NCI-H2171 treated with DMSO at 0.1 percent for 48 hours (cell line): ENCODE measurements around the gene CGB5.
"Not testable (repeated sequence)": the region's sequence is repeated elsewhere in the genome, so short reads cannot be mapped to it uniquely, and the experiment has no call there.

Source experiments
- DNase-seq: peaks from one replicate; lab custom pipeline; 2025; lab: John Stamatoyannopoulos, UW

The CGB5 gene

GRCh38 chr19:49020931-49021895, 22.4 kb upstream of the CGB5 start:
- DNase-seq, result no peak

GRCh38 chr19:49022116-49022515, 21.5 kb upstream of the CGB5 start:
- DNase-seq, result no peak

GRCh38 chr19:49024233-49024632, 19.4 kb upstream of the CGB5 start, which contains the start of gene CGB3:
Gene CGB3 (minus strand): TSS chr19:49024333. CDS start chr19:49023971, 362 bp downstream.
- not testable (repeated sequence) for DNase-seq

- DNase-seq, result not testable (repeated sequence)
Measured at GRCh38 chr19:49025088-49025487, 18.6 kb upstream of the CGB5 start.

- not testable (repeated sequence) for DNase-seq
Measured at GRCh38 chr19:49025599-49025998, 18.0 kb upstream of the CGB5 start.

GRCh38 chr19:49028686-49029085, 15.0 kb upstream of the CGB5 start:
- not testable (repeated sequence) for DNase-seq

GRCh38 chr19:49029749-49030148, 13.9 kb upstream of the CGB5 start:
- DNase-seq, result not testable (repeated sequence)

GRCh38 chr19:49030323-49030722, 13.3 kb upstream of the CGB5 start:
- not testable (repeated sequence) for DNase-seq

- peak; percentile 84 for DNase-seq
Measured at GRCh38 chr19:49031642-49032301, 11.9 kb upstream of the CGB5 start, which contains the start of gene CGB2. Gene CGB2 (plus strand): TSS chr19:49031890. CDS start chr19:49032096, 206 bp downstream.

- DNase-seq, result peak; percentile 68
Measured at GRCh38 chr19:49036815-49037214, 6.8 kb upstream of the CGB5 start, which contains the start of gene CGB1. Gene CGB1 (minus strand): TSS chr19:49036895. CDS start chr19:49036711, 184 bp downstream.

GRCh38 chr19:49038111-49038510, 5.5 kb upstream of the CGB5 start:
- DNase-seq, result not testable (repeated sequence)

GRCh38 chr19:49038557-49039276, 4.9 kb upstream of the CGB5 start:
- not testable (repeated sequence) for DNase-seq

GRCh38 chr19:49039736-49040135, 3.9 kb upstream of the CGB5 start:
- DNase-seq, result not testable (repeated sequence)

- DNase-seq, result no peak
Measured at GRCh38 chr19:49042177-49042576, 1.5 kb upstream of the CGB5 start.

- DNase-seq, result not testable (repeated sequence)
Measured at GRCh38 chr19:49042666-49043065, 982 bp upstream of the CGB5 start.

GRCh38 chr19:49049011-49049410, 5.4 kb downstream of the CGB5 start, which contains the start of gene CGB8:
Gene CGB8 (minus strand): TSS chr19:49049111. CDS start chr19:49048739, 372 bp downstream.
- DNase-seq, result not testable (repeated sequence)

- DNase-seq, result not testable (repeated sequence)
Measured at GRCh38 chr19:49049834-49050233, 6.2 kb downstream of the CGB5 start.

- not testable (repeated sequence) for DNase-seq
Measured at GRCh38 chr19:49050376-49051033, 6.9 kb downstream of the CGB5 start.

- DNase-seq, result peak; percentile 28
Measured at GRCh38 chr19:49056101-49056901, 12.7 kb downstream of the CGB5 start.

- DNase-seq, result not testable (repeated sequence)
Measured at GRCh38 chr19:49056902-49057596, 13.4 kb downstream of the CGB5 start.
